K562 (cell line): ENCODE results near the gene CREB3L2. TPM values are rescaled to one million over a fixed set of nuclear protein-coding genes. Genes with fewer than 3 reads are reported as not detected.

Experiments
- CSDE1 ChIP-seq, 2 experiments: fragments of 450-650 bp; IDR thresholded peaks; 2 replicates each; pipeline ENCODE4 v1.6.1; 2016; ENCODE audit warnings: mild to moderate bottlenecking in 1 of 2
- GTF3C2 ChIP-seq: IDR thresholded peaks from 3 replicates; pipeline ENCODE4 v1.6.1; 2011; ENCODE audit warnings: borderline replicate concordance, mild to moderate bottlenecking, moderate library complexity; ENCODE audit not compliant: insufficient read length; ENCODE audit errors: extremely low read depth
- HLTF ChIP-seq: fragments of 450-650 bp; IDR thresholded peaks from 2 replicates; pipeline ENCODE4 v1.6.1; 2016
- HNRNPK ChIP-seq: fragments of 200-400 bp; formaldehyde crosslinking; IDR thresholded peaks from one replicate; pipeline ENCODE4 v1.6.1; 2018; ENCODE audit warnings: mild to moderate bottlenecking, low read depth, low read length; ENCODE audit not compliant: poor library complexity, severe bottlenecking
- KLF1 ChIP-seq: fragments of 450-650 bp; IDR thresholded peaks from 2 replicates; pipeline ENCODE4 v1.6.1; 2016; ENCODE audit warnings: missing genetic modification characterization, missing compliant biosample characterization
- KLF13 ChIP-seq: fragments of 450-650 bp; IDR thresholded peaks from 2 replicates; pipeline ENCODE4 v1.6.1; 2016; ENCODE audit warnings: missing genetic modification characterization, low read depth, mild to moderate bottlenecking, missing compliant biosample characterization, moderate library complexity, borderline replicate concordance
- KLF16 ChIP-seq: IDR thresholded peaks from 2 replicates; pipeline ENCODE4 v1.6.1; 2016; ENCODE audit warnings: antibody characterized with exemption
- LCOR ChIP-seq: sonication (generic); formaldehyde crosslinking; IDR thresholded peaks from 2 replicates; pipeline ENCODE4 v1.8.0; 2022; ENCODE audit warnings: mild to moderate bottlenecking, missing genetic modification reagents
- MGA ChIP-seq: fragments of 450-650 bp; IDR thresholded peaks from 2 replicates; pipeline ENCODE4 v1.6.1; 2016; ENCODE audit warnings: mild to moderate bottlenecking, moderate library complexity
- POU5F1 ChIP-seq: fragments of 150-350 bp; IDR thresholded peaks from 2 replicates; pipeline ENCODE4 v1.6.1; 2014; ENCODE audit warnings: borderline replicate concordance, low read length, low read depth, mild to moderate bottlenecking; ENCODE audit not compliant: partially characterized antibody
- PRMT5 ChIP-seq: sonication (generic); formaldehyde crosslinking; IDR thresholded peaks from 2 replicates; pipeline ENCODE4 v1.5.0; 2020; ENCODE audit warnings: missing genetic modification reagents
- TCFL5 ChIP-seq: fragments of 250-450 bp; sonication (Bioruptor Pico); conservative IDR thresholded peaks from 2 replicates; pipeline ENCODE4 v1.6.1; 2021; ENCODE audit warnings: mild to moderate bottlenecking, moderate library complexity, matching md5 sums
- ZNF143 ChIP-seq: sonication (generic); formaldehyde crosslinking; IDR thresholded peaks from 2 replicates; pipeline ENCODE4 v1.9.0; 2022; ENCODE audit warnings: mild to moderate bottlenecking, missing genetic modification reagents
- ZNF212 ChIP-seq: fragments of 450-650 bp; formaldehyde crosslinking; IDR thresholded peaks from 2 replicates; pipeline ENCODE4 v1.4.0; 2020; ENCODE audit warnings: mild to moderate bottlenecking
- ZNF551 ChIP-seq: fragments of 250-450 bp; sonication (Bioruptor Pico); IDR thresholded peaks from 2 replicates; pipeline ENCODE4 v1.5.0; 2021; ENCODE audit warnings: mild to moderate bottlenecking, moderate library complexity
- polyA plus RNA-seq, 8 experiments: library from polyadenylated mRNA; depleted of rRNA in 4 of 8; stranded (reverse) in 5 of 8; unstranded in 3 of 8; fragments of >200 nt; fragmentation: Nextera tagmentation in 2 of 8; fragmentation: Illumina TruSeq in 1 of 8; extraction: Ambion mirVana in 2 of 8; extraction: Trizol in 1 of 8; gene quantifications; 2 replicates each; pipeline versions ENCODE4 v1.2.1 to v1.2.3, GENCODE V29; 2011 to 2014; ENCODE audit warnings: inconsistent platforms in 1 of 8, missing spikeins in 1 of 8
- total RNA-seq, 7 experiments: library from RNA; depleted of rRNA in 6 of 7; stranded (reverse); fragments of >200 nt in 6 of 7; fragmentation: Illumina TruSeq in 2 of 7; extraction: Trizol in 2 of 7; gene quantifications; 2 replicates each; pipeline versions ENCODE4 v1.2.1 to v1.2.3, GENCODE V29; 2011 to 2021; ENCODE audit warnings: low replicate concordance in 1 of 7

The CREB3L2 gene
- total and polyA plus RNA-seq, 9 of the 15 experiments (the other 6 are each of a cell fraction or from before 2014, with no cell fraction given): 7.1 to 45.6 (median 15.8) TPM

- TF ChIP-seq GTF3C2: no peak
- no peak for TF ChIP-seq HLTF
- TF ChIP-seq KLF1: no peak
- TF ChIP-seq LCOR: no peak
- no peak for TF ChIP-seq TCFL5 (CRISPR knock-in tag)
- TF ChIP-seq ZNF143 (CRISPR knock-in tag): no peak
- no peak for TF ChIP-seq KLF13 (tag)
- TF ChIP-seq CSDE1 (IDR thresholded peaks at IDR 0.05): no peak
- TF ChIP-seq HNRNPK: no peak
- no peak for TF ChIP-seq ZNF212
- TF ChIP-seq POU5F1: no peak
- TF ChIP-seq KLF16: no peak
- no peak for TF ChIP-seq MGA
- TF ChIP-seq ZNF551 (CRISPR knock-in tag): no peak
- no peak for TF ChIP-seq PRMT5 (CRISPR knock-in tag)
Measured at GRCh38 chr7:137965942-137966640, 35.8 kb downstream of the CREB3L2 start (continued).
